ENCODE measurements around the gene DPEP2NB.

GRCh38 chr16:67968400-67969253 lies 47.1 kb downstream of the DPEP2NB start, which contains the start of gene SLC12A4:
- peak in 2 of 4 experiments; percentile 8 to 10 for TF ChIP-seq CTCF (IDR thresholded peaks at IDR 0.05)
- peak; percentile 88 for TF ChIP-seq POLR2A (IDR thresholded peaks at IDR 0.05)
